ENCODE results near the gene ERO1A. TPM values are rescaled to one million over a fixed set of nuclear protein-coding genes. Genes with fewer than 3 reads are reported as not detected.

The ERO1A gene
- total RNA-seq, 1 experiment from 2014 or later = 83.6 TPM

DNA sequence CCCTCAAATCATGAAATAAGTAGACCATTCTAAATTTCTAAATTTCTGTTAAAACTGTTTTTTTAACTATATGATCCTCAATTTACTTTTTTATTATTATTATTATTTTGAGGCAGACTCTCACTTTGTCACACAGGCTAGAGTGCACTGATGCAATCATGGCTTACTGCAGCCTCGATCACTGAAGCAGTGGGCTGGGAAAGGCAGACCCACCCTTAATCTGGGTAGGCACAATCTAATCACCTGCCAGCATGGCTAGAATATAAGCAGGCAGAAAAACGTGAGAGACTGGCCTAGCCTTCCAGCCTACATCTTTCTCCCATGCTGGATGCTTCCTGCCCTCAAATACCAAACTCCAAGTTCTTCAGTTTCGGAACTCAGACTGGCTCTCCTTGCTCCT lies 2.3 kb downstream of the ERO1A start:
- intact Hi-C loops (cut with micrococcal nuclease; ENCODE audit: unreplicated experiment) = no loop called here
- H3K4me2 ChIP-seq = peak overlapping the region; percentile 93
- TF ChIP-seq EZH2 (IDR thresholded peaks at IDR 0.05; ENCODE audit: low read depth) = no peak
- TF ChIP-seq, protein P1, sequence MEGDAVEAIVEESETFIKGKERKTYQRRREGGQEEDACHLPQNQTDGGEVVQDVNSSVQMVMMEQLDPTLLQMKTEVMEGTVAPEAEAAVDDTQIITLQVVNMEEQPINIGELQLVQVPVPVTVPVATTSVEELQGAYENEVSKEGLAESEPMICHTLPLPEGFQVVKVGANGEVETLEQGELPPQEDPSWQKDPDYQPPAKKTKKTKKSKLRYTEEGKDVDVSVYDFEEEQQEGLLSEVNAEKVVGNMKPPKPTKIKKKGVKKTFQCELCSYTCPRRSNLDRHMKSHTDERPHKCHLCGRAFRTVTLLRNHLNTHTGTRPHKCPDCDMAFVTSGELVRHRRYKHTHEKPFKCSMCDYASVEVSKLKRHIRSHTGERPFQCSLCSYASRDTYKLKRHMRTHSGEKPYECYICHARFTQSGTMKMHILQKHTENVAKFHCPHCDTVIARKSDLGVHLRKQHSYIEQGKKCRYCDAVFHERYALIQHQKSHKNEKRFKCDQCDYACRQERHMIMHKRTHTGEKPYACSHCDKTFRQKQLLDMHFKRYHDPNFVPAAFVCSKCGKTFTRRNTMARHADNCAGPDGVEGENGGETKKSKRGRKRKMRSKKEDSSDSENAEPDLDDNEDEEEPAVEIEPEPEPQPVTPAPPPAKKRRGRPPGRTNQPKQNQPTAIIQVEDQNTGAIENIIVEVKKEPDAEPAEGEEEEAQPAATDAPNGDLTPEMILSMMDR (conservative IDR thresholded peaks at IDR 0.05) = no peak

DNA sequence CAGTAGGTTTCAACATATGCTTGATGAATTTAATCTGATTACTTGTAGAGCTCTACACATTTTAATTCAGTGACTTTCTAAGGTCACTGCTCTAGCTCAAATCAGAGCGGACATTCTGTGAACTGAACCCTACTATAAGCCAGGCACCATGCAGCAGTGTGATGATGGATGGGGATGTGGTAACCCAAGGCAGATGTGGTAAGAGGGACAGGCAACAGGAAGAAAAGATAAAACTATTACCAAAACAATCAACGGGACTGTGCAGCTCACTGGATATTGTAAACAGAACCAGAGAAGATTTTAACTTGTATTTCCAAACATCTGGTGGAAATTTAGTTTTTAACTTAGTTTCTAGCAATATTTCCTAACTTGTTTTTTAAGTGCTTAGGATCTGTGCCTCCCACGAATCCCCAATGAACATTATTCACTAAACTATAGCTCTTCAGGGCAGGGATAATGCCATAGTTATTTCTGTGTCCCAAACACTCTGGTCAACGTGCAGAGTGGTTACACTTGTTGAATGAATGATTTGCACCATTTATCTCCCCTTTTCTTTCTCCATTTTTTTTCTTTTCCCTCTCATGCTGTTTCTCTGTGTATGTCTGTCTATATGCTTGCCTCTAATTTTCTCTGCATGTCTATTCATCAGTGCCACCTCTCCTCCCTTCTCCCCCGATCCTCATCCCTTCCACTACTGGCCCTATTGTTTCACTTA lies 3.0 kb downstream of the ERO1A start:
- H3K36me3 ChIP-seq (ENCODE audit: low read depth) = 0 out of 2 replicates have a peak, but pooled peaks cover 4% of the 10 kb centered on the region
- H3K4me3 ChIP-seq = 0 out of 2 replicates have a peak overlapping the region, but pooled peaks have one; percentile 1
- H3K4me1 ChIP-seq (replicated peaks; ENCODE audit: insufficient read depth) = peaks cover 40% of the 10 kb centered on the region
- no peaks in the 10 kb centered on the region for H3K27me3 ChIP-seq (ENCODE audit: insufficient read depth, low read depth)
- DNase-seq = no peak
- H3K27ac ChIP-seq = no peak overlapping the region
- peaks cover 26% of the 10 kb centered on the region for H3F3A ChIP-seq (ENCODE audit: insufficient read depth, low read depth)
- H4K20me1 ChIP-seq (ENCODE audit: insufficient read depth) = peaks cover 10% of the 10 kb centered on the region; the same call in 1 of the 2 replicates
- ChIA-PET POLR2A (ENCODE audit: unreplicated experiment) (interaction anchor here (0.6 kb wide), 2 partner anchors 27 to 91 kb away, joined by 10 to 11 read pairs; no protein-coding TSS in a partner anchor), CTCF (no interaction called here)
- peak overlapping the region; percentile 93; the same call in 1 of the 2 replicates for H3K4me2 ChIP-seq
- TF ChIP-seq, protein P1 (conservative IDR thresholded peaks at IDR 0.05) = no peak
- no peak for TF ChIP-seq EZH2 (IDR thresholded peaks at IDR 0.05; ENCODE audit: low read depth)
- intact Hi-C loops (cut with micrococcal nuclease; ENCODE audit: unreplicated experiment) = no loop called here
- BruUV-seq (replicated peaks) = no TSS peak
- H2AFZ ChIP-seq = no peak overlapping the region
- H3K9me3 ChIP-seq (ENCODE audit: insufficient read depth, low read depth) = no peaks in the 10 kb centered on the region
- no peaks in the 10 kb centered on the region for H3K9me2 ChIP-seq (ENCODE audit: insufficient read depth)
- peaks cover 78% of the 10 kb centered on the region for H3K79me2 ChIP-seq (ENCODE audit: low read depth)

More for the DNA sequence above, 2.3 kb downstream of the ERO1A start:
- peaks cover 10% of the 10 kb centered on the region; the same call in 1 of the 2 replicates for H4K20me1 ChIP-seq (ENCODE audit: insufficient read depth)
- peaks cover 26% of the 10 kb centered on the region for H3F3A ChIP-seq (ENCODE audit: insufficient read depth, low read depth)
- no peaks in the 10 kb centered on the region for H3K9me3 ChIP-seq (ENCODE audit: insufficient read depth, low read depth)
- peak overlapping the region; percentile 62; the same call in 1 of the 2 replicates for H3K4me3 ChIP-seq
- peaks cover 40% of the 10 kb centered on the region for H3K4me1 ChIP-seq (replicated peaks; ENCODE audit: insufficient read depth)
- H3K27ac ChIP-seq = no peak overlapping the region
- CTCF ChIA-PET = no interaction called here
- H3K36me3 ChIP-seq (ENCODE audit: low read depth) = 0 out of 2 replicates have a peak, but pooled peaks cover 4% of the 10 kb centered on the region
- peaks cover 72% of the 10 kb centered on the region for H3K79me2 ChIP-seq (ENCODE audit: low read depth)
- POLR2A ChIA-PET (ENCODE audit: unreplicated experiment) = no interaction called here
- no peaks in the 10 kb centered on the region for H3K27me3 ChIP-seq (ENCODE audit: insufficient read depth, low read depth)
- no peak for DNase-seq
- no peaks in the 10 kb centered on the region for H3K9me2 ChIP-seq (ENCODE audit: insufficient read depth)
- no TSS peak for BruUV-seq (replicated peaks)
- no peak overlapping the region for H2AFZ ChIP-seq

DNA sequence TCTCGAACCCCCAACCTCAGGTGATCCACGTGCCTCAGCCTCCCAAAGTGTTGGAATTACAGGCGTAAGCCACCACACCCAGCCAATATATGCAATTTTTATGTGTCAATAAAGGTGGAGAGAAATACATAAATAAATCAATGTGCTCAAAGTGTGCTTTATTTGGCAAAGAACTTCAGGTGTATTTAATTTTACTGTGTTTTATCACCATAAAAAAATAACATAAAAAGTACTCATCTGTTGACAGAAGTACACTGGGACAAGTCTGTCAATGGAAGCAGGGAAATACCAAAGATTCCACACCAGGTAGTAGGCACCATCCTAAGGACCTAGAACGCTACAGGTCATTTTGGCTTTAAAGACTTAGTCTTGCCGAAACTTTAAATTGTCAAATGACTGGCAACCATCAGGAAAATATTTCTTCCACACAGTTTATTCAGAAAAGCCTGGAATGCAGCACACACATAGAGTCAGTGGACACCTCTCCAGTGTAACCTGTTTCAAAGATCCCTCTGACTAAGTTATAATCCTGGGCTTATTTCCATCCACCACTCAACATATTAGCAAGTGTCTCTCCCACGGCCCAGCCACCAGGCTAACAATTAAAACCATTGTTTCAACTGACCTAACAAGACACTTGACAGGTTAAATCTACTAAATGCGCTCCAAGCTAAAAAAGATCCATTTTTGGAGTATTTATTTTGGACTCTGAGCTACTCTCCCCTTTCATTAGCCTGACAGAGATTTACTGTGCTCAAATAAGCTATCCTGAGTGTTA lies 4.2 kb downstream of the ERO1A start:
- Histone ChIP-seq H3K27ac (no peak overlapping the region), H3K27me3 (ENCODE audit: insufficient read depth, low read depth) (no peaks in the 10 kb centered on the region), H4K20me1 (ENCODE audit: insufficient read depth) (peaks cover 10% of the 10 kb centered on the region; the same call in 1 of the 2 replicates), H3K4me1 (replicated peaks; ENCODE audit: insufficient read depth) (peaks cover 37% of the 10 kb centered on the region), H3K79me2 (ENCODE audit: low read depth) (peaks cover 90% of the 10 kb centered on the region), H3K36me3 (ENCODE audit: low read depth) (0 out of 2 replicates have a peak, but pooled peaks cover 4% of the 10 kb centered on the region), H3K9me3 (ENCODE audit: insufficient read depth, low read depth) (no peaks in the 10 kb centered on the region), H3K4me3 (0 out of 2 replicates have a peak overlapping the region, but pooled peaks have one; percentile 1), H3F3A (ENCODE audit: insufficient read depth, low read depth) (peaks cover 23% of the 10 kb centered on the region), H3K4me2 (peak overlapping the region; percentile 93; the same call in 1 of the 2 replicates), H3K9me2 (ENCODE audit: insufficient read depth) (no peaks in the 10 kb centered on the region), H2AFZ (no peak overlapping the region)
- intact Hi-C loops (cut with micrococcal nuclease; ENCODE audit: unreplicated experiment) = no loop called here
- POLR2A ChIA-PET (ENCODE audit: unreplicated experiment) = no interaction called here
- CTCF ChIA-PET = no interaction called here
- no peak for DNase-seq
- TF ChIP-seq EZH2 (IDR thresholded peaks at IDR 0.05; ENCODE audit: low read depth) = no peak
- TF ChIP-seq, protein P1 (conservative IDR thresholded peaks at IDR 0.05) = no peak
- BruUV-seq (replicated peaks) = no TSS peak
